GM12864 (cell line): Measurements from ENCODE around the gene ZNF157.
"Not testable (repeated sequence)": the region's sequence is repeated elsewhere in the genome, so short reads cannot be mapped to it uniquely, and the experiment has no call there.

Source experiments
- DNase-seq: peaks from one replicate; pipeline ENCODE4 v3.0.0-alpha.2; 2011; ENCODE audit warnings: low read depth
- H3K4me3 ChIP-seq: 2 replicates; pipeline ENCODE4 v1.5.1; 2011; ENCODE audit warnings: mild to moderate bottlenecking, low read depth, low read length, control low read depth
- CTCF ChIP-seq: IDR thresholded peaks from 2 replicates; pipeline ENCODE4 v1.5.1; 2011; ENCODE audit warnings: low read depth, mild to moderate bottlenecking, moderate library complexity, low read length, control low read depth, inconsistent platforms; ENCODE audit errors: missing control alignments

ZNF157 gene

GRCh38 chrX:47370278-47370677 lies at the start of gene ZNF157:
ZNF157 (plus strand) TSS chrX:47370578; CDS start chrX:47370669, 91 bp downstream.
- TF ChIP-seq CTCF = no peak
- no peak within 1 kb of the TSS for H3K4me3 ChIP-seq

GRCh38 chrX:47321386-47321785 lies 49.0 kb upstream of the ZNF157 start:
- H3K4me3 ChIP-seq = no peak overlapping the region
- no peak for DNase-seq
- TF ChIP-seq CTCF = no peak

More at GRCh38 chrX:47370278-47370677, at the start of gene ZNF157:
- DNase-seq = no peak

- H3K4me3 ChIP-seq = no peak overlapping the region
- no peak for TF ChIP-seq CTCF
- DNase-seq = no peak
These were observed 48.5 kb upstream of the ZNF157 start for GRCh38 chrX:47321823-47322371.

- no peak overlapping the region for H3K4me3 ChIP-seq
- no peak for TF ChIP-seq CTCF
- DNase-seq = no peak
These were observed 42.5 kb upstream of the ZNF157 start for GRCh38 chrX:47327902-47328301.

GRCh38 chrX:47332729-47333128 lies 37.6 kb upstream of the ZNF157 start:
- not testable (repeated sequence) for DNase-seq, H3K4me3 ChIP-seq

GRCh38 chrX:47351706-47352105 lies 18.7 kb upstream of the ZNF157 start:
- no peak overlapping the region for H3K4me3 ChIP-seq
- no peak for DNase-seq
- no peak for TF ChIP-seq CTCF

- TF ChIP-seq CTCF = no peak
- DNase-seq = no peak
- H3K4me3 ChIP-seq = no peak overlapping the region
These were observed 11.9 kb upstream of the ZNF157 start for GRCh38 chrX:47358387-47359065.
